HUES48 (cell line): ENCODE measurements around the gene ZBTB38.
A peak's percentile ranks its signal among the peaks of the same experiment; 100 is the strongest.

Experiments
- H3K27ac ChIP-seq: one replicate; pipeline ENCODE4 v1.7.0; 2013; ENCODE audit warnings: low read depth, low read length, inconsistent platforms
- H3K27me3 ChIP-seq: 2 replicates; pipeline ENCODE4 v1.6.1; 2013; ENCODE audit warnings: mild to moderate bottlenecking, low read length; ENCODE audit not compliant: control insufficient read depth, insufficient read depth
- H3K36me3 ChIP-seq: 2 replicates; pipeline ENCODE4 v1.6.1; 2013; ENCODE audit warnings: low read length; ENCODE audit not compliant: control insufficient read depth, insufficient read depth
- H3K4me1 ChIP-seq: 2 replicates; pipeline ENCODE4 v1.6.1; 2013; ENCODE audit warnings: mild to moderate bottlenecking, low read length; ENCODE audit not compliant: control insufficient read depth, insufficient read depth
- H3K4me3 ChIP-seq: 2 replicates; pipeline ENCODE4 v1.5.1; 2013; ENCODE audit warnings: mild to moderate bottlenecking, low read depth, low read length
- H3K9ac ChIP-seq: 2 replicates; pipeline ENCODE4 v1.6.1; 2013; ENCODE audit warnings: mild to moderate bottlenecking, low read depth, low read length, moderate library complexity
- H3K9me3 ChIP-seq: 2 replicates; pipeline ENCODE4 v1.6.1; 2013; ENCODE audit warnings: low read length; ENCODE audit not compliant: control insufficient read depth, insufficient read depth

ZBTB38 gene

GRCh38 chr3:141388823-141389621 is 20.7 kb downstream of the ZBTB38 start:
- Histone ChIP-seq H3K27ac (no peak overlapping the region), H3K9me3 (no peaks in the 10 kb centered on the region), H3K36me3 (no peaks in the 10 kb centered on the region), H3K4me1 (peaks cover 46% of the 10 kb centered on the region), H3K9ac (no peak overlapping the region), H3K27me3 (no peaks in the 10 kb centered on the region), H3K4me3 (no peak overlapping the region)

- H3K27me3 ChIP-seq = no peaks in the 10 kb centered on the region
- no peak overlapping the region for H3K4me3 ChIP-seq
- no peaks in the 10 kb centered on the region for H3K36me3 ChIP-seq
- H3K4me1 ChIP-seq = peaks cover 46% of the 10 kb centered on the region
- no peak overlapping the region for H3K27ac ChIP-seq
- no peak overlapping the region for H3K9ac ChIP-seq
- no peaks in the 10 kb centered on the region for H3K9me3 ChIP-seq
These were observed 21.4 kb downstream of the ZBTB38 start for GRCh38 chr3:141389703-141390102.

GRCh38 chr3:141390747-141391146 is 22.4 kb downstream of the ZBTB38 start:
- Histone ChIP-seq H3K4me3 (no peak overlapping the region), H3K9ac (no peak overlapping the region), H3K27me3 (no peaks in the 10 kb centered on the region), H3K27ac (no peak overlapping the region), H3K36me3 (no peaks in the 10 kb centered on the region), H3K9me3 (no peaks in the 10 kb centered on the region), H3K4me1 (peaks cover 45% of the 10 kb centered on the region)

DNA sequence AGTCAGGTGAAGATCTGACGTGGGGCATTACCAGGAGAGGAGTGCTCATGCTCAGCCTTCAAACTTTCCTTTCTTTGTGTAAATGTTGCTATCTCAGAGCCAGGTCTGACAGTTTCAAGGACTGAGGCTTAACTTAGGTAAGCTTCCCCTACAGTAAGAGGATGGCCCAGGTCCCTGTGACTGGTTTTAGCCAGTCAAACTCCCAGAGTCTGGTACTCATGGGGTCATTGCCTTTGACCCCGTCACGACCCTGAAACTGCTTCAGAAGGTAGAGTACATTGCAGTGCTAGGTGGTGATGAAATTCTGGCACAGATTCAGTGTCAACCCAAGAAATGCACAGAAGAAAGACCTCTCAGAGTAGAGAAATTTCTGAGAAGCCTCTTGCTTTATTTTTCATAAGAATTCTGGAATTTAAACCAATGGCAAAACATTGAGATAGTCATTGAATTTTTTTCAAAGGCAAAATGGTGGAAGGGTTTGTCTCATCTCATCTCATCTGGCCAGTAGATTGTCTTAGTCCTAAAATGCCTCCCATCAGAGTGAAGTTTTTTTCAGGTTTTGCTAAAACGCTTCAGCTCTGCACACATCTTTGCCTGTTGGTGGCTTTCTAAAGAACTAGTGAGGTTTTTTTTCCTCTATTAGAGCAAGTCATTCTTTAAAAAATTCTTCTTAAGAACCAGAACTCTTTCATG is 23.1 kb downstream of the ZBTB38 start:
- no peak overlapping the region for H3K27ac ChIP-seq
- peaks cover 40% of the 10 kb centered on the region for H3K4me1 ChIP-seq
- H3K4me3 ChIP-seq = no peak overlapping the region

GRCh38 chr3:141391991-141392316 is 23.6 kb downstream of the ZBTB38 start:
- no peaks in the 10 kb centered on the region for H3K27me3 ChIP-seq
- no peak overlapping the region for H3K9ac ChIP-seq
- no peak overlapping the region for H3K27ac ChIP-seq
- H3K36me3 ChIP-seq = no peaks in the 10 kb centered on the region
- H3K4me1 ChIP-seq = peaks cover 35% of the 10 kb centered on the region
- no peak overlapping the region for H3K4me3 ChIP-seq
- no peaks in the 10 kb centered on the region for H3K9me3 ChIP-seq

More for the DNA sequence above, 23.1 kb downstream of the ZBTB38 start:
- no peaks in the 10 kb centered on the region for H3K9me3 ChIP-seq
- no peaks in the 10 kb centered on the region for H3K36me3 ChIP-seq
- no peaks in the 10 kb centered on the region for H3K27me3 ChIP-seq
- no peak overlapping the region for H3K9ac ChIP-seq

DNA sequence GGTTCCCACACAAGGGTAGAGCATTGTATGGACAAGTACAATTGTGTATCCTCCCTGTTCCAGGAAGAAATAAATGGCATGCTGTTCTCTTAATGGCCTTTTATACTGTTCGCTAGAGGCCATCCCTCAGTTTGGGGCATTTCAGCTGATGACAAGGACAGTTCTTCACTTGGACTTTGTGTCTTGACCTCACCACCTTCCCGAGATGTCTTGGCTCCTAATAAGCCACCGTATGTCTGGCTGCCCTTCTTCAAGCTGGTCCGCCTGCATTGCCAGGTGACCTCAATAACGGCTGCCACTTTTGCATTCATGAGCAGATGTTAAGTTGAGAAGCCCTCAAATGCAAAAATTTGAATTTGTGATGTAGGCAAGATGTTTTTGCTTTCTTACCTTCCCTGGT is 24.1 kb downstream of the ZBTB38 start:
- Histone ChIP-seq H3K4me3 (no peak overlapping the region), H3K27ac (peak overlapping the region; percentile 81), H3K4me1 (peaks cover 30% of the 10 kb centered on the region), H3K27me3 (no peaks in the 10 kb centered on the region), H3K9me3 (no peaks in the 10 kb centered on the region), H3K9ac (no peak overlapping the region), H3K36me3 (no peaks in the 10 kb centered on the region)

DNA sequence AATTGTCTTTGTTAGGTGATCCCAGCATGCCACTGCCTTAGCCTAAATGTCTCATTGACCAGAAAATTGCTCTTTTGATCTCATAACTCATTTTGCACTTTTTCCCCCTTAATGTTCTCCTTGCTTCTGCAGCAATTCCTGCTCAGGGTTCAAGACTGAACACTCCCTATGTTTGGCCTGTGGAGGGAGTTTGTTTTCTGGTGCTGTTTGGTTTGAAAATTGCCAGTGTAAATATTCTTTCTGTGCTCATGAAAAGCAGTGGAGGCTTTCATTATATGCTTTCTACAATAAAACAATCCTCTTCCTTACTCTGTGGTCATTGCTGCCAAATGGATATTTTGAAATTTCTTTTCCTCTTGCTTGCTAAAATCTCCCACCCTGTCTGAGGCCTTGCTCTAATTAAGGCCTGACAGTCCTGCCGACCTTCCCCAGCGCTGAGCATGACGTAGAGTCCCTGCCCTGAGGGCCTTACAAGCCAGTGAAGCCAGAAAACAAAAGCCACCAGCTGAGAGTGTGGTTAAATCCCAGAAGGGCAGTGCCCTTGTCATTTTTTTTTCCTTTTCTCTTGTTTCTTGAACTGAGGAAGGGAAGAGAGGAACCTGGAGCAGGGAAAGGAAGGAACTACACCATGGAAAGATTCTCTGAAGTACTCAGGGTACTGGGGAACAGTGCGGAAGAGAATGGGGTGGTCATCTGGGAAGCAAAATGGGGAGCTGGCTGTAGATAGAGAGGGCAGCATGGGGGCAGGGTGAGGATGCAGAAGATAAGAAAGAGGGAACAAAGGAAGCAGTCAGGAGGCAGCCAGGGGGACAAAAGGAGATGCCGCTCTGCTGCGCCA is 24.8 kb downstream of the ZBTB38 start:
- Histone ChIP-seq H3K27ac (peak overlapping the region; percentile 81), H3K4me3 (peak overlapping the region; percentile 27), H3K9me3 (no peaks in the 10 kb centered on the region), H3K9ac (peak overlapping the region; percentile 37; the same call in 1 of the 2 replicates), H3K27me3 (no peaks in the 10 kb centered on the region), H3K4me1 (peaks cover 25% of the 10 kb centered on the region), H3K36me3 (no peaks in the 10 kb centered on the region)

- no peaks in the 10 kb centered on the region for H3K36me3 ChIP-seq
- peak overlapping the region; percentile 81 for H3K27ac ChIP-seq
- peak overlapping the region; percentile 27 for H3K4me3 ChIP-seq
- H3K9ac ChIP-seq = peak overlapping the region; percentile 37; the same call in 1 of the 2 replicates
- H3K27me3 ChIP-seq = no peaks in the 10 kb centered on the region
- peaks cover 25% of the 10 kb centered on the region for H3K4me1 ChIP-seq
- no peaks in the 10 kb centered on the region for H3K9me3 ChIP-seq
These were observed 25.4 kb downstream of the ZBTB38 start for GRCh38 chr3:141393735-141394076.

DNA sequence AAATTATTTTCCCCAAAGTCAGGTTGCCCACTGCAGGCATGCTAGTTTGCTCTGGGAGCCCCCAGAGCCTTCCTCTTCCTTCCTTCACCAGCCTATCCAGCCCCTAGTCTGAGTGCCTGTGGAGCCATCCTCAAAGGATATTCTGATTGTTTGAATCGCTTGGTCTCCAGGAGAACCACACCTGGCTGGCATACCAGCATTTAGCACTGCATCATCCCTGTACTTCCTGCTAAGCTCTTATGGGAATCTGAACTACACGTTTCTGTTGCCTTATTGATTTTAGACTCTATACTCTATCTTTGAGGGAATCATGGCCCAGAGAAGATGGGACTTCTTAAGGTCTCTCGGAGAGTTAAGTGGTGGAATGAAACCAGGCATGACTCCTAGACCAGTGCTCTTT is 26.3 kb downstream of the ZBTB38 start:
- Histone ChIP-seq H3K9ac (no peak overlapping the region), H3K36me3 (no peaks in the 10 kb centered on the region), H3K4me1 (peaks cover 22% of the 10 kb centered on the region), H3K9me3 (no peaks in the 10 kb centered on the region), H3K27ac (no peak overlapping the region), H3K4me3 (no peak overlapping the region), H3K27me3 (no peaks in the 10 kb centered on the region)

DNA sequence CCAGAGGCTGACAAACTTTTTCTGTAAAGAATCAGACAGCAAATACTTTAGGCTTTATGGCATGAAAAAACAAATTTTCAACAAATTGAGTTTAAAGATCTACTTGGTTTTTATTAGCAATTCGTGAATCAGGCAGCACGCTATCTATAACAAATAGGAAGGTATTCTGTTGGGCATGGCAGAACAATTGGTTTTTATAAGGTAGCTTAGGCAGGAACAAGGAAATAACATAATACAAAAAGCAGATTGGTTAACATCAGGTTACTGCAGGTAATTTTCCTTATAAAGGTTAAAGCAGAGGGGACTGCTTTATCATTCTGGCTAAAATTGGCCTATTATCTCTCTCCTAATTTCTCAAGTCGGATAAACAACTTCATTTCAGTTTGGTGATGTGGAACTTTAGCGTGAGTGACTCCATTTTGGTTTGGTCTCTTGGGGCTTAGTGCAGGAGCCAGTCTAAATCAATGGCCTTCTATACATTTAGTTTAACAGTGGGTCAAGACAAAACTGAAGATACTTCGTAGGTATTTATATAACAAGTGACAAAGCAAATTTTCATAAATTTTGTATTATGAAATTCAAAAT is 26.8 kb downstream of the ZBTB38 start:
- peaks cover 22% of the 10 kb centered on the region for H3K4me1 ChIP-seq
- H3K4me3 ChIP-seq = no peak overlapping the region
- H3K9me3 ChIP-seq = no peaks in the 10 kb centered on the region
- H3K36me3 ChIP-seq = no peaks in the 10 kb centered on the region
- H3K9ac ChIP-seq = no peak overlapping the region
- no peak overlapping the region for H3K27ac ChIP-seq
- no peaks in the 10 kb centered on the region for H3K27me3 ChIP-seq
